IPS-15b (cell line): Measurements from ENCODE around the gene ANKRD66.

Experiments
- H3K27me3 ChIP-seq: one replicate; pipeline ENCODE4 v1.6.1; 2013; ENCODE audit warnings: low read length; ENCODE audit not compliant: control insufficient read depth, insufficient read depth
- H3K36me3 ChIP-seq: one replicate; pipeline ENCODE4 v1.6.1; 2013; ENCODE audit warnings: low read length; ENCODE audit not compliant: control insufficient read depth, insufficient read depth
- H3K4me1 ChIP-seq: one replicate; pipeline ENCODE4 v1.6.1; 2013; ENCODE audit warnings: mild to moderate bottlenecking, low read length; ENCODE audit not compliant: control insufficient read depth, insufficient read depth
- H3K4me3 ChIP-seq: one replicate; pipeline ENCODE4 v1.5.1; 2013; ENCODE audit warnings: low read depth, low read length
- H3K9ac ChIP-seq: one replicate; pipeline ENCODE4 v1.6.1; 2013; ENCODE audit warnings: low read depth, mild to moderate bottlenecking, low read length
- H3K9me3 ChIP-seq: one replicate; pipeline ENCODE4 v1.6.1; 2013; ENCODE audit warnings: mild to moderate bottlenecking, low read length; ENCODE audit not compliant: control insufficient read depth, insufficient read depth

ANKRD66 gene

GRCh38 chr6:46776070-46776712 lies 29.5 kb downstream of the ANKRD66 start:
- Histone ChIP-seq H3K9me3 (no peaks in the 10 kb centered on the region), H3K4me3 (no peak overlapping the region), H3K36me3 (no peaks in the 10 kb centered on the region), H3K27me3 (no peaks in the 10 kb centered on the region), H3K9ac (no peak overlapping the region), H3K4me1 (no peaks in the 10 kb centered on the region)

GRCh38 chr6:46777476-46778346 lies 31.0 kb downstream of the ANKRD66 start:
- no peak overlapping the region for H3K4me3 ChIP-seq
- no peaks in the 10 kb centered on the region for H3K27me3 ChIP-seq
- no peaks in the 10 kb centered on the region for H3K9me3 ChIP-seq
- H3K9ac ChIP-seq: no peak overlapping the region
- no peaks in the 10 kb centered on the region for H3K4me1 ChIP-seq
- H3K36me3 ChIP-seq: no peaks in the 10 kb centered on the region

GRCh38 chr6:46781478-46782378 lies 35.0 kb downstream of the ANKRD66 start:
- no peak overlapping the region for H3K4me3 ChIP-seq
- no peak overlapping the region for H3K9ac ChIP-seq
- H3K27me3 ChIP-seq: no peaks in the 10 kb centered on the region
- no peaks in the 10 kb centered on the region for H3K9me3 ChIP-seq
- H3K4me1 ChIP-seq: no peaks in the 10 kb centered on the region
- H3K36me3 ChIP-seq: no peaks in the 10 kb centered on the region

- no peaks in the 10 kb centered on the region for H3K4me1 ChIP-seq
- no peaks in the 10 kb centered on the region for H3K9me3 ChIP-seq
- no peak overlapping the region for H3K9ac ChIP-seq
- H3K4me3 ChIP-seq: no peak overlapping the region
- H3K27me3 ChIP-seq: no peaks in the 10 kb centered on the region
- H3K36me3 ChIP-seq: no peaks in the 10 kb centered on the region
Observed at GRCh38 chr6:46784535-46784934, 37.8 kb downstream of the ANKRD66 start.

- no peaks in the 10 kb centered on the region for H3K27me3 ChIP-seq
- no peak overlapping the region for H3K9ac ChIP-seq
- H3K4me1 ChIP-seq: no peaks in the 10 kb centered on the region
- H3K4me3 ChIP-seq: no peak overlapping the region
- H3K36me3 ChIP-seq: no peaks in the 10 kb centered on the region
- H3K9me3 ChIP-seq: no peaks in the 10 kb centered on the region
Observed at GRCh38 chr6:46787871-46788540, 41.3 kb downstream of the ANKRD66 start.

- Histone ChIP-seq H3K9me3 (no peaks in the 10 kb centered on the region), H3K9ac (no peak overlapping the region), H3K4me3 (no peak overlapping the region), H3K27me3 (no peaks in the 10 kb centered on the region), H3K4me1 (no peaks in the 10 kb centered on the region), H3K36me3 (no peaks in the 10 kb centered on the region)
Observed at GRCh38 chr6:46788791-46789190, 42.1 kb downstream of the ANKRD66 start.

- no peaks in the 10 kb centered on the region for H3K9me3 ChIP-seq
- H3K36me3 ChIP-seq: no peaks in the 10 kb centered on the region
- no peak overlapping the region for H3K4me3 ChIP-seq
- no peak overlapping the region for H3K9ac ChIP-seq
- no peaks in the 10 kb centered on the region for H3K27me3 ChIP-seq
- H3K4me1 ChIP-seq: no peaks in the 10 kb centered on the region
Observed at GRCh38 chr6:46789434-46790354, 43.0 kb downstream of the ANKRD66 start.

- H3K27me3 ChIP-seq: no peaks in the 10 kb centered on the region
- H3K4me1 ChIP-seq: no peaks in the 10 kb centered on the region
- H3K36me3 ChIP-seq: no peaks in the 10 kb centered on the region
- H3K9me3 ChIP-seq: no peaks in the 10 kb centered on the region
- no peak overlapping the region for H3K4me3 ChIP-seq
- no peak overlapping the region for H3K9ac ChIP-seq
Observed at GRCh38 chr6:46790355-46790874, 43.7 kb downstream of the ANKRD66 start.

- Histone ChIP-seq H3K4me3 (no peak overlapping the region), H3K36me3 (no peaks in the 10 kb centered on the region), H3K27me3 (no peaks in the 10 kb centered on the region), H3K4me1 (no peaks in the 10 kb centered on the region), H3K9ac (no peak overlapping the region), H3K9me3 (no peaks in the 10 kb centered on the region)
Observed at GRCh38 chr6:46792635-46793034, 45.9 kb downstream of the ANKRD66 start.

- H3K36me3 ChIP-seq: no peaks in the 10 kb centered on the region
- H3K9ac ChIP-seq: no peak within 1 kb of the TSS
- H3K9me3 ChIP-seq: no peaks in the 10 kb centered on the region
- no peaks in the 10 kb centered on the region for H3K27me3 ChIP-seq
- H3K4me1 ChIP-seq: no peaks in the 10 kb centered on the region
- no peak within 1 kb of the TSS for H3K4me3 ChIP-seq
Observed at GRCh38 chr6:46793138-46793537, 46.4 kb downstream of the ANKRD66 start, which contains the start of gene MEP1A. Gene MEP1A (plus strand): TSS chr6:46793389. CDS start chr6:46793399, 10 bp downstream.
